ENCODE measurements around the gene CEP104.

- TF ChIP-seq, protein P1, sequence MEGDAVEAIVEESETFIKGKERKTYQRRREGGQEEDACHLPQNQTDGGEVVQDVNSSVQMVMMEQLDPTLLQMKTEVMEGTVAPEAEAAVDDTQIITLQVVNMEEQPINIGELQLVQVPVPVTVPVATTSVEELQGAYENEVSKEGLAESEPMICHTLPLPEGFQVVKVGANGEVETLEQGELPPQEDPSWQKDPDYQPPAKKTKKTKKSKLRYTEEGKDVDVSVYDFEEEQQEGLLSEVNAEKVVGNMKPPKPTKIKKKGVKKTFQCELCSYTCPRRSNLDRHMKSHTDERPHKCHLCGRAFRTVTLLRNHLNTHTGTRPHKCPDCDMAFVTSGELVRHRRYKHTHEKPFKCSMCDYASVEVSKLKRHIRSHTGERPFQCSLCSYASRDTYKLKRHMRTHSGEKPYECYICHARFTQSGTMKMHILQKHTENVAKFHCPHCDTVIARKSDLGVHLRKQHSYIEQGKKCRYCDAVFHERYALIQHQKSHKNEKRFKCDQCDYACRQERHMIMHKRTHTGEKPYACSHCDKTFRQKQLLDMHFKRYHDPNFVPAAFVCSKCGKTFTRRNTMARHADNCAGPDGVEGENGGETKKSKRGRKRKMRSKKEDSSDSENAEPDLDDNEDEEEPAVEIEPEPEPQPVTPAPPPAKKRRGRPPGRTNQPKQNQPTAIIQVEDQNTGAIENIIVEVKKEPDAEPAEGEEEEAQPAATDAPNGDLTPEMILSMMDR (IDR thresholded peaks at IDR 0.05): no peak
- no peak for TF ChIP-seq POLR2A (IDR thresholded peaks at IDR 0.05)
These were observed 29.2 kb downstream of the CEP104 start for GRCh38 chr1:3827813-3828307.
